IPS-NIHi7 (cell line): ENCODE data around the gene CARMIL3.

ENCODE experiments used
- DNase-seq: peaks from one replicate; pipeline ENCODE4 v3.0.0; 2012; ENCODE audit warnings: mixed read lengths; ENCODE audit errors: extremely low spot score

Gene CARMIL3

DNA sequence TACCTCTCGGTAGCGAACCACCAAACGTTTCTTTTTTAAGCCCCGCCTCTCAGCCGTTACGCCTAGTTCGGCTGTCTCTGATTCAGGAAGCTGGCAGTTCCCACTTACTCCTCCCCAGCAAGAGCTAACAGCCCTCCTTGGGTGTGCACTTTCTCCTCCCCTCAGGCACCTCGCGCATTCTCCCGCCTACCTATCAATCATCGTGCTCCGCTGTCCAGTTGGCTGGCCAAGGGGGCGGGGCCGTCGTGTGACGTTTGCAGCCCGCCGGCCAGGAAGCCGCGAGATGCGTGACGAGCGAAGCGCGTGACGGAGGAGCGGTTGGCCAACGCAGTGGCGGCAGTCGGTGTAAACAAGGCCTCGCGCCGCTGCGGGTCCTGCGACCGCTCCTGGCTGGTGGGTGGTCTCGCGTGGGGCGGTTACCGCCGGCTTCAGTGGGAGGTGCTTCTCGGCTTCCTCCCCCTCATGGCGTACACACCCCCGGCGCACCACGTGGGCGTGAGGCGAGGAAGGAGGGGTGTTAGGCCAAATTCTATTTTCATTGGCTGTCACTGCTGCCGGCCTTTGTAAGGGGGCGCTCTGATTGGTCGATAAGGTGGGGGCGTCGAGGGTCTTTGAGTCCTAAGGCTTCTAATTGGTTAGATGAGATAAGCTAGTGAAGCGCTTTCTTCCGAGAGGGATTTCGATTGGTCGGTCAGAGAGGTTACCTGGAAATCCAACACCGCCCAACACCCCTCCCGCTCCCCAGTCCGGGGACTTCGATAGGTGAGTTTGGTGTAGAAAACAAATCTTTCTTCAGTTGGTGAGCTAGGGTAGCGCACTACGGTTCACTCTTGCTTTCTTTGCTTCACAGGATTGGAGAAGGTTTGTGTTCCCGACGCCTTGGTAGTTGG lies 63.0 kb downstream of the CARMIL3 start, which contains the start of the genes DCAF11 and NRL:
DCAF11 (plus strand) TSS at position 246 of the 890 bp plus-strand sequence. CDS start 818 bp downstream, outside the sequence.
NRL (minus strand) TSS at position 418 of the 890 bp plus-strand sequence. CDS start 32,101 bp downstream, outside the sequence.
- DNase-seq, result peak; percentile 96

DNA sequence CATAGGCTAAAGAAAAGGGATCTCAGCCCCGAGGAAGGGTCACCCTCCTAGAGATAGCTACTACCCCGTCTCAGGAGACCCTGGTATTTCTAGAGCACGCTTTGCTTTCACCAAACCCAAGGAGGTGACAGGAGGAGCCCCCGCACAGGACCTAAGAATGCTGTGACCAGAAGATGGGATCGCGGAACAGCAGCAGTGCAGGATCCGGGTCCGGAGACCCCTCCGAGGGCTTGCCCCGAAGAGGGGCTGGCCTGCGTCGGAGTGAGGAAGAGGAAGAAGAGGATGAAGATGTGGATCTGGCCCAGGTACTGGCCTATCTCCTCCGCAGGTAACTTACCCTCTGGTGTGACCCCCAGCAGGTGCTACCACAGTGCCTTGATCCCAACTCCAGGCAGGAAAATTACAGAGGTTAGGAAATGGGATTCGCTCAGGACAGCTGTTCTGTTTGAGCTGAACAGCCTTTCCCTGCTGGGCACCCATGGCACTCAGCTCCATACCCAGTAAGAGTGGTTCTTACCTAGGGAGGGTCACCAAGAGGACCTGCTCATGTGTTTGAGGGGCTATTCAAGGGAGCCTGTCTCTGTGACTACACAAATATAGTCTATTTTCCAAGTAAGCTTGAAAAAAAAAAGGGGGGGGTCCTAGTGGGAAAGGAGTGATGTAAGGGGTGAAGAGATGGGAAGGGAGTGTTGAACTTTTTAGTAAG lies 63.8 kb downstream of the CARMIL3 start:
- no peak for DNase-seq

DNA sequence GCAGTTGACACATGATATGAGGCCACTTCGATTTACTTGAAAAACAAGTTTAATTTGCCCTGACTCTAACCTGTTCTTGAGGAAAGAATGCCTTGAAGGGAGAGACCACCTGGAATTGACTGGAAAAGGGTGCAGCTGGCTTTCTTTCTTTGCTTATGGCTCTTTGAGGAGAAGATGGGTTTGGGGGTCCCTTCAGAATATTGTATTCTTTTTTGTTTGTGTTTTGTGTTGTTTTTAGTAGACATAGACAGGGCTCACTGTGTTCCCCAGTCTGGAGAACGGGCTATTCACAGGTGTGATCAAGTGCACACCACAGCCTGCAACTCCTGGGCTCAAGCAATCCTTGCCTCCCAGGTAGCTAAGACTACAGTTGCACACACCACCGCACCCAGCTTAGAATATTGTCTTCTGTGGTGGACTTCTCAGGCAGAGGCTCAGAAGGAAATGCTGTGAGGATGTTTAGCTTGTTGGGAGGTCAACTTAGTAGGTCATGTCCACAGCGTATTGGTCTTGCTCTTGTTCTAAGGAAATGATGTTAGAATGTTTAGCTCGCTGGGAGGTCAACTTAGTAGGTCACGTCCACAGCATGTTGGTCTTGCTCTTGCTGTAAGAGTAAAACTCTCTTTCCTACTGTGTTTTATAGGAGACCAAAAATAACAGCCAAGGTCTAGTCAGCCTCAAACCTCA lies 64.5 kb downstream of the CARMIL3 start:
- no peak for DNase-seq

DNA sequence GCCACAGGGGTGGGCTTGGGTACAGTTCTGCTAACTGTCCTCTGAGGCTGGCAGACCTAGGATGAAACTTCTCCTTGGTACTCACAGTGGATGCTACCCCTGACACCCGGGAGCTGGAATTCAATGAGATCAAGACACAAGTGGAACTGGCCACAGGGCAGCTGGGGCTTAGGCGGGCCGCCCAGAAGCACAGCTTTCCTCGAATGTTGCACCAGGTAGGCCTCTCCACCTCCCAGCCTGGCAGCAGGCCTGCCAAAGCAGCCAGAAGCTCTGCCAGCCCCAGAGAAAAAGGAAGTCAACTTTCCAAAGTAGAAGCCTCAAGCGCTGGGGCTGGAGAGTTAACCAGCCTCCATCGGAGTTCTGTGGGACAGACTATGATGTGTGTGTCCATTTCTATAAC lies 65.4 kb downstream of the CARMIL3 start:
- DNase-seq, result no peak
